Renal cortex interstitium (tissue), 11 donors: ENCODE results near the gene AMOTL2. TPM values are rescaled to one million over a fixed set of nuclear protein-coding genes. Genes with fewer than 3 reads are reported as not detected.

Source experiments
- DNase-seq, 11 donors: peaks; one replicate each; pipeline ENCODE4 v3.0.0-alpha.2; 2013; ENCODE audit warnings: low read depth in 9 of 11, low spot score in 4 of 11; ENCODE audit errors: extremely low read depth in 1 of 11
- polyA plus RNA-seq, 3 donors: library from polyadenylated mRNA; unstranded; fragments of 120-200 nt; gene quantifications; one replicate each; pipeline ENCODE4 v1.2.1, GENCODE V29; 2013; ENCODE audit not compliant: insufficient read length in 3 of 3

The AMOTL2 gene
- polyA plus RNA-seq, 3 donors, result 79.8 to 100 (median 87.0) TPM

- no peak for DNase-seq
These were observed 2.5 kb downstream of the AMOTL2 start for GRCh38 chr3:134371542-134372324.

DNA sequence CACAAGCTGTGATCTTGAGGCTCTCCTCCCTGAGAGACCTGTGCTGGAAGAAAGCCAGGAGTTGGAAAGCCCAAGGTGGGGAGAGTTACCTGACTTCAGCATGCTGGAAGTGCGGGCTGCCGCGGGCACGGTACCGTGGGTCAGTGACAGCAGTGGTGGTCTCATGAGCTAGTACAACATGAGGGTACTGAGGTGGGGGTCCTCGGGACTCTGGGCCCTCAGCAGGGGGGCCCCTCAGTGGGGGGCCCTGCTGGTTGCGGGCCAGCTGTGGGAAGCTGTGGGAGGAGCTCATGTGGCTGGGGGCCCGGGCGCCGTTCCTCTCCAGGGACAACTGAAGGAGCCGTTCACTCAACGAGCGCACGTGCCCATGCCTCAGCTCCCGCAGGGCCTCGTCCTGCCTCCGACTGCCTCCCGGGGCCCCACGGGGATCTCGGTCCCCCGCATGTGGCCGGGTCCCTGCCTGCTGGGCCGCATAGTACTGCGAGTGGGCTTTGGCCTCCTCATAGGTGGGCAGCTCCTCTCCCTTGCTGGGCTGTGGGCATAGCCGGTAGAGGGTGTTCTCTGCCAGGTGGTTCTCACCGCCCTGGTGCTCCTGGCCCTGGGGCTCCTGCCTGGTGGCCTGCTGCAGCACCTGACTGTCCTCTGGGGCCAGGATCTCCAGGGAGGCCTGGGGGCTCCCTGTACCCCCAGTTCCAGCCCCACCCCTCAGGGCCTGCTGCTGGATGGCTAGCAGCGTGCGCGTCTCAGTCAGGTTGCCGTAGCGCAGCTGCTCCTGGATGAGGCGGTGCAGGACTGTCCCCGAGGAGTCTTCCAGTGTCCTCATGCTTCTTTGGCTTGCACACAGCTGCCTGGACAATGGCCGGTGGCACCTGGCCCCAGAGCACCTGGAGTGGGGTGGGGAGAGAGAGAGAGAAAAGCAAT lies 3.4 kb downstream of the AMOTL2 start:
- DNase-seq, result no peak

DNA sequence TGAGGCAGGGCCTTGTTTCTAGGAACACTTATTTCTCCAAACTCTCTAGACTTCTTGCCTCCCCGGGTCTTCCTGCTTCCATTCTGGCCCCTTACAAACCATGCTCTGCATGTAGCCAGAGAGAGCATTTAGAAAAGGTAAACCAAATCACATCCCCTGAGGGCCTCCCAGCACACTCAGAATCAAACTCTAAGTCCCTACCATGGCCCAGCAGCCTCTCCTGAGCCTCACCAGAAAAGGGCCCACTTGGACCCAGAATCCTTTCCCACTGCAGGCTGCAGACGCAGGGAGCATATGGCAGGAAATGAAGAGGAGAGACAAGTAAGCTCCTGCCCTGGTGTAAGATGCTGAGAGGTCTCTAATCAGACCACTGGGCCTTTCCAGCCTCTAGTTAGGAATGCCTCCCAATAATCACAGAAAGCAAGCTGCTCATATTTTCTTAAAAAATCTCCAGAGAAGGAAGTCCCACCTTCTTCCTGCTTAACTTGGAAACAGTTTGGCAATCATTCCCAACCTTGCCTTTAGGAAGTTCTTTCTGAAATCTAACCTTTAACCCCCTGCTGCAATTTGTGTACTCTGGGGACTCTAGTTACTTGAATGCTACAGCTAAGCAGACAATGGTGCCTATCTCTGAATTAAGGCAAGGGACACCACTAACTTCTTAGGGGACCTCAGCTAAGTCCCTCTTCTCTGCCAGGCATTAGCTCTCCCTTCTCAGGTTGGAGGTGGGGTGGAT lies 4.2 kb downstream of the AMOTL2 start:
- no peak for DNase-seq

DNA sequence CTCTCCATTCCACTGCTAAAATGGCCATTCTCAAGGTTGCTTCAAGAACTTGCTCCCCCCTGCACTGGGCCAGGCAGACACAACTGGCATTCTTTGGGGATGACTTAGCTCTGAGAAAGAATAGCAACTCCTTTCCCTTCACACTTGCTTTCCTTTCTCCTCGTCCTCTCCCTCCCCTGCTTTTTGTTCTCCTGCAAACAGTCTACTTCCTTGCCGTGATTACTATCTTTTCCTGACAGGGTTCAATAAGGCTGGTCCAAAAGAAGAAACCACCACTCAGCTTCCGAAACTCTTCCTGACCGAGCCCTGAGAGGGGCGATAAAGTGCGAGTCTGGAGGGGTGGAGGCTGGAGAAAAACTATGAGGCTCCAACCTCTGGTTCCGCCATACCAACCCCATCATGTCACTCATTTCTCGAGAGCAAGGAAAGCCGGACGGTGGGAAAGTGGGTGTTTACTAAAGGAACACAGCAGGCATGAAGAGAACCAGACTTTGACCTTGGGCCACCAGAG lies 5.0 kb downstream of the AMOTL2 start:
- no peak for DNase-seq

GRCh38 chr3:134368751-134369105 lies 5.5 kb downstream of the AMOTL2 start:
- DNase-seq, result no peak

DNA sequence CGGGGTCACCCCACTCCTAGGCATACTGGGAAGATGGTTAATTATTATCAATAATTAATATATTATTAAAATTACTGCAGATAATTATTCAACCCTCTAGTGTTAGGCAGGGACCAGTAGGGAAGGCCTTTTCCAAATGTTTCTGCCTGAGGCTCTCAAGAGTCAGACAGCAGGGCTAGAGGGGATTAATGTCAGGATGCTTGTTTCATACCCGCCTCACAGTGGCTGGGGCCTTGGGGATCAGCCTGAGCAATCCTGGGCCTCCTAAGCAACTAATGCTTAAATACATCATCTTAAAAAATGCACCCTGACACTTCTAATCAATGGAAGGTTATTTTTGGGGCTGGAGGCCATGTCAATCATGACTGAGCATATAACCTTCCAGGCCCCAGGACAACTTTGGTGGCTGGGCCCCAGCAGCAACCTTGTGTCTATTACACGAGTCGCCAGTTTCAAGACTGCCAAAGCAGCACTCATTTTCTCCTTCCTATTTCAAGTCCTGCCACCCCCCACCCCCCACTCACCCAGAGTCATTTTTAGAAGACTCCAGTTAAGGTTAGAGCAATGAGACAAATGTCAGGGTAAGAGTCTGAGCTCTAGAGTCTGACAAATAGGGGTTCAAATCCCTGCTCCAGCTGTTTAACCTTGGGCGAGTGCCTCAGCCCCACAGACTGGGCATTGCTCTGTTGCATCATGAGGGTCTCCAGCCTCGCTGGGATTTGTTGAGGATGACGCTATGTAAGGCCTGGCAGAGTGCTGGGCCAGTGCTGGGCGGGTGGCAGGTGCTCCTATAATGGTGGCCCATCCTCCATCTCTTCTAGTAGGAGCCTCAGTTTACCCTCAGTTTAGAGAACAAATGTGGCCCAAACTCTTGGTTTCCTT lies 6.1 kb downstream of the AMOTL2 start:
- DNase-seq, result no peak

DNA sequence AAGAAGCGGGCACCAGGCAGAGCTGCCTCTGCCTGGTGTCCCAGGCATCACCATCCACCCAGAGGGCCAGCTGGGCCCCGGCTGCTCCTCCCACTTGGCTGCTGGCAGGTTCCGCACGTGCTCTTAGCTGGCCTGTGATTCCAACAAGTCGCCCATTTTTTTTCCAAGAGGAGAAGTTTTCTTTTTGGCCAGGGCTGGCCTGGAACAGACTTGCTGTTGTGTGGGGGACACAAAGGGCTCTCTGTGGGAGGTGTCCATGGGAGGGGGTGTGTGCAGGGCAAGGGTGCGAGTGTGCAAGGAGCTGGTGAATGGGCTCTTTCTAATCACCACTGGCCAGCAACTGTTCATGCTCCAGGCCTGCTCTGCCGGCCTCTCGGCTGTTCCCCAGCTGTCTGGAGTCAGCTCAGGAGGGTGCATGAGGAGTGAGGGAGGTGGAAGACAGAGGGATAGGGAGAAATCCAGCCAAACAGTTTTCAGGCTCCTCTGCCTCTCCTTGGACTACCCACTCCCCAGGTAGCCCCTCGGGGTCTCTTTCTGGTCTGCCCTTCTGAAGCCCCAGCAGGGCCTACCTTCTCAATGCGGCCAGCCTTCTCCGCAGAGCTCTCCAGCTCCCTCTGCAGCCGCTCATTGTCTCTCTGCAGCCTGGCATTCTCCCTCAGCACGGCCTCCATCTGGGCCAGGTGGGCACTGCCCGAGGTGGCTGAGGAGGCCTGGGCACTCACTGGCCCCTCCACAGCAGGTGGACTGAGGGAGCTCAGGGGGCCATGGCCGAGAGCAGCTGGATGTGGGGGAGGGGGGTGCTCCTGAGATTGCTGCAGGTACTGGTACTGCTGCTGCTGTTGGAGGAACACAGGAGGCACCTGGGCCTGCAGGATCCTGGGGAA lies 7.1 kb downstream of the AMOTL2 start:
- DNase-seq, result no peak

GRCh38 chr3:134366221-134366927 lies 7.9 kb downstream of the AMOTL2 start:
- DNase-seq, result no peak

GRCh38 chr3:134365766-134366065 lies 8.5 kb downstream of the AMOTL2 start:
- DNase-seq, result no peak

GRCh38 chr3:134364936-134365765 lies 9.1 kb downstream of the AMOTL2 start:
- DNase-seq, result no peak

- peak; percentile 82 to 97 (median 93) for DNase-seq
These were observed 9.9 kb downstream of the AMOTL2 start for GRCh38 chr3:134364061-134364935.

GRCh38 chr3:134363381-134363755 lies 10.9 kb downstream of the AMOTL2 start:
- DNase-seq, result no peak

DNA sequence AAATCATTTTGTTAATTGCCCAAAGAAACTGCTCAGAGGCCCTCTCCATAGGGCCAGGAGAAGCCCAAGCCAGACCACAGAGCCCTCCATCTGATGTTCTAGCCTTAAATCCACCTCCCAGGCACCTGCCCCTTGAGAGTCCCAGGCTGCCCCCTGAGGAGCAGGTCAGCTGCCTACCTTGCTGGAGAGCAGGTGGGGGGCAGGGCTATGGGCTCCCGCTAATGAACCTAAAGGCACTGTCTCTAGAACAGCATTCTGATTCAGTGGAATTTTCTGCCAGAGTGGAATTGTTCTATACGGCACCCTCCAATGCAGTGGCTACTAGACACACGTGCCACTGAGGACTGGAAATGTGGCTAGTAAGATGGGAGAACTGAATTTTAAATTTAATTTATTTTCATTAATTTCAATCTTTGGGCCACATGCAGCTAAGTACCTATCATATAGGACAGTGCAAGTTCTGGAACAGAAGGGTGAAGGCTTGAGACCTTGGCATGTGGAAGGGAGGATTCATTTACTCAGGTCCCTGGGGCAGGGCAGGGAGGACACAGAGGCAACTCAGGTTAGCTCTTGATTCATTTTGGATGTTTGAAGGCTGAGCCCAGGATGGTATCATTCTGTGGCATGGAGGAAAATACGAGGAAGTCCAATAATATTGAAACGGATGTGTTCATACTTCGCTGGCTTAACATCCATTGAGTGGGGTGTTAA lies 11.4 kb downstream of the AMOTL2 start:
- DNase-seq, result no peak

DNA sequence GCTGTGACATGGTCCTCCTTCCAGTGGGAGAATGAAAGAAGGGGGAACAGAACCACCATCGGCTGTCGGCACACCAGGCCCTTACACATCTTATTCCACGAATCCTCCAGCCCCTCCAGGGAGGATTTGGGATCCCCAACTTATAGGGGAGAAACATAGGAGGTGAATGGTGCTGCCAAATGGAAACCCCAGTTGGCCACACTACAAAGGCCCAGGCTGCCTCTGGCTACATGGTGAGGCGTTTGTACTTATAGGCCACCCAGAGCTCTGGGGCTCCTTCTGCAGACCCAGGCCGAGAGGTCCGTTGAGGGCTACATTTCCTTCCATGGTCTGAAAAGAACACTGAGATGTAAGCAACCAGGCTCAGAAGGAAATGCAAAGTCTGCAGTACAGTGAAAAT lies 12.0 kb downstream of the AMOTL2 start:
- no peak for DNase-seq
